ENCODE data around the gene CYP24A1.

The CYP24A1 gene

DNA sequence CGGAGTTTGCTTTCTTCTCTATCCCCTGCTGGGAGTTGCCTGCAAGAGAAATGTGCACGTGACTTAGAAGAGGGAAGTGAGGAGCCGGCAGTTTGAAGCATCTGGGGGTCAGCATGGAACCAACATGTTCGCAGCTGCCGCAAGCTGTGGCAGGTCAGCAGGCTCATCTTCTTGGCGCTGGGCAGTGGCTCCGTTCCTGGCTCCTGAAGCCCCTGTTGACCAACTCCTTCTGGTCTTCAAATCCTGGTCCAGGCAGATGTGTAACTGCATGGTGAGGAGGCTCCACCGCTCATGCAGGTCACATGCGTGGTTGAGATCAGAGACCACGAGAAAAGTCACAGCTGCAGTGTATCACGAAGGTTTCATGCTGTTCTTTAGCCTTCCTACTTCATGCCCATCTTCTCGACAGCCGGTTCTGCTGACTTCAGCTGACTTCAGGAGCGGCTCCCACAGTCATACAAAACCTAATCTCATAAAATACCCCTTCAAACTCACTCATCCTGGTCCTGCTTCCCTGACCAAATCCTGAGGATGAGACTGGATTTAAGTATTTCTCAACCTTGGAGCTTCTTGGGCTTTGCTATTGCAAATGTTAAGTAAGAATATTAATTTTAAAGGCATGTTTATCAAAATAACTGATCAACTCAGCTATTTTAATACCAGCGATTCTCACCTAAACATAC lies 58.5 kb downstream of the CYP24A1 start:
- DNase-seq (ENCODE audit: low read depth in 2 of 2, low spot score in 1 of 2), result no peak

GRCh38 chr20:54114109-54114508 lies 59.7 kb downstream of the CYP24A1 start:
- DNase-seq (ENCODE audit: low read depth in 2 of 2, low spot score in 1 of 2), result no peak

- DNase-seq (ENCODE audit: low read depth in 2 of 2, low spot score in 1 of 2), result no peak
These were observed 60.2 kb downstream of the CYP24A1 start for GRCh38 chr20:54113566-54113965.

- DNase-seq (ENCODE audit: low read depth in 2 of 2, low spot score in 1 of 2), result no peak
These were observed 61.4 kb downstream of the CYP24A1 start for GRCh38 chr20:54112221-54112884.

GRCh38 chr20:54111460-54111859 lies 62.3 kb downstream of the CYP24A1 start:
- DNase-seq (ENCODE audit: low read depth in 2 of 2, low spot score in 1 of 2), result no peak

GRCh38 chr20:54110457-54110856 lies 63.3 kb downstream of the CYP24A1 start:
- DNase-seq (ENCODE audit: low read depth in 2 of 2, low spot score in 1 of 2), result no peak

GRCh38 chr20:54110041-54110440 lies 63.7 kb downstream of the CYP24A1 start:
- no peak for DNase-seq (ENCODE audit: low read depth in 2 of 2, low spot score in 1 of 2)

GRCh38 chr20:54108817-54109216 lies 65.0 kb downstream of the CYP24A1 start:
- no peak for DNase-seq (ENCODE audit: low read depth in 2 of 2, low spot score in 1 of 2)

GRCh38 chr20:54108326-54108642 lies 65.5 kb downstream of the CYP24A1 start:
- no peak for DNase-seq (ENCODE audit: low read depth in 2 of 2, low spot score in 1 of 2)

DNA sequence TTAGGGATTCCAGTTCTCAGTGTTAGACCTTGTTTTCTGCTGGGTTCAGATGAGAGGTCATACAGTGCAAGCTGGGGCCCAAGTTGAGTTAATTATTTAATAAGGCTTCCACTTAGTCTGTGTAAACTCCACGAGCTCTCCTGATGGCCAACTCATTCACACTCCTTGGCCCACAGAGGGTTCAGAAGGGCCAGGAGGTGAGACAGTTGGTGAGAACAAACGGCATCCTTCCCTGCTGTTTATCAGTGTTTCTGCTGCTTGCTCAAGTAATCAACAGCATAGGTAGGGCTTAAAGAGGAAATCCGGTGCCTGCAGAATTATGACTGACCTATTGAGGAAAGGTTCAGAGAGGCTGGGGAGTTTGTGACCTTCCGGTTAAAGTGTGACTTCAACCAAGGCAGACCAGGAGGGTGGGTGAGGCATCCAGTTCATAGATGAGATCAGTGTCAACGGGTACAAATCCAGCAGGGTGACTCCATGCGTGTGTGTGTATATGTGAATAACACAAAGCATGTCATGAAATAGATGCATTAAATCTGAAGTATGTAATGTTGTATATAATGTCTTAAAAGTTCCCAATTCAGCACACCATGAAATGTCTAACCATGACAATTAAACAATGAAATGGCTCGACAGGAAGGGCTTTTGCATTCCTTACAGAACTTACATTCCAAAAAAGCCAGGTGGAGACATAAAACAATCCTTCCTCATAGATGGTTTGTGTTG lies 66.0 kb downstream of the CYP24A1 start:
- no peak for DNase-seq (ENCODE audit: low read depth in 2 of 2, low spot score in 1 of 2)

DNA sequence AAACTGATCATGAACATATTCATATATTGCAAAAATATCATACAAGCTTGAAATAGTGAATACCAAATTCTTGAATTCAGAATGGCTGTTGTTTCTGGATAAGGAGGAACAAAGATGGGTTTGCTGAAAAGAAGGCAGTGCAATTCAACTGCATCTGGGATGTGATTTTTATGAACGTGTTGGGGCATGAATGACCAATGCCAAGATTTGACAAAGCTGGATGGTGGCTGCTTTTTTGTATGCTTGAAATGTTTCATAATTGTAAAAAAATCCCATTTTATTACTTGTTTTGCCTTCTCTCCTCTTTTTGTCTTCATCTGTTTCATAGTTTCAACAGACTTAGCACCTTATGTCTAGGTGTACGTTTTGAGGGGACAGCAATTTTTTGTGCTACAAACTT lies 66.6 kb downstream of the CYP24A1 start:
- no peak for DNase-seq (ENCODE audit: low read depth in 2 of 2, low spot score in 1 of 2)

- no peak for DNase-seq (ENCODE audit: low read depth in 2 of 2, low spot score in 1 of 2)
These were observed 67.6 kb downstream of the CYP24A1 start for GRCh38 chr20:54106162-54106561.

GRCh38 chr20:54105653-54106052 lies 68.1 kb downstream of the CYP24A1 start:
- no peak for DNase-seq (ENCODE audit: low read depth in 2 of 2, low spot score in 1 of 2)

DNA sequence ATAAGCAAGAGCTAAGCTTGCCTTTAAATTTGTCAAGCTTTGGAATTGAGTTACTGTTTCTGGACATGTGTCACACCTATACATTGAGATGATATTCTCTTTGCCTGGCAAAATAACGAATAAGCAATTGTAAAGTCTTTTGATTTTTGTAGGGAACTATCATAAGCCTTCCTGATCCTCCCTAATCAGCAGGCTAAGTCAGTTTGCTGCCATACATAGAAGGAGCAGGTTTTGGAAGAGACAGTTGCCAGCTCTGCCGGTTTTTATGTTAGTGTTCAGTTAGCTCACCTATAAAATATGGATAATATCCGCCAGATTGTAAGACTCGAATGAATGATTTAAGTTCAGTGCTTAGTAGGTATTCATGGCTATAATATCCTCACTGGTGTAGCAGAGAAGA lies 69.0 kb downstream of the CYP24A1 start:
- DNase-seq (ENCODE audit: low read depth in 2 of 2, low spot score in 1 of 2), result no peak

GRCh38 chr20:54103762-54104600 lies 69.8 kb downstream of the CYP24A1 start:
- no peak for DNase-seq (ENCODE audit: low read depth in 2 of 2, low spot score in 1 of 2)

Data from stimulated activated CD8-positive, alpha-beta memory T cell treated with anti-CD3 and anti-CD28 coated beads, Interleukin-4, amount 100 ng/mL, for 1 hour (primary cell).